HG03432 (cell line): Measurements from ENCODE around the gene PRRT4.

Source experiments
- ATAC-seq: cut with Tn5 transposase; IDR thresholded peaks from one replicate; pipeline ENCODE4 v1.9.1; 2021; ENCODE audit warnings: mild to moderate bottlenecking, moderate library complexity; ENCODE audit not compliant: unreplicated experiment

PRRT4 gene

GRCh38 chr7:128361411-128362379 lies at the start of gene PRRT4:
Gene PRRT4 (minus strand): TSS chr7:128361690.
- peak; percentile 62 for ATAC-seq

- ATAC-seq = no peak
Observed at GRCh38 chr7:128410451-128410753, 48.9 kb upstream of the PRRT4 start.

DNA sequence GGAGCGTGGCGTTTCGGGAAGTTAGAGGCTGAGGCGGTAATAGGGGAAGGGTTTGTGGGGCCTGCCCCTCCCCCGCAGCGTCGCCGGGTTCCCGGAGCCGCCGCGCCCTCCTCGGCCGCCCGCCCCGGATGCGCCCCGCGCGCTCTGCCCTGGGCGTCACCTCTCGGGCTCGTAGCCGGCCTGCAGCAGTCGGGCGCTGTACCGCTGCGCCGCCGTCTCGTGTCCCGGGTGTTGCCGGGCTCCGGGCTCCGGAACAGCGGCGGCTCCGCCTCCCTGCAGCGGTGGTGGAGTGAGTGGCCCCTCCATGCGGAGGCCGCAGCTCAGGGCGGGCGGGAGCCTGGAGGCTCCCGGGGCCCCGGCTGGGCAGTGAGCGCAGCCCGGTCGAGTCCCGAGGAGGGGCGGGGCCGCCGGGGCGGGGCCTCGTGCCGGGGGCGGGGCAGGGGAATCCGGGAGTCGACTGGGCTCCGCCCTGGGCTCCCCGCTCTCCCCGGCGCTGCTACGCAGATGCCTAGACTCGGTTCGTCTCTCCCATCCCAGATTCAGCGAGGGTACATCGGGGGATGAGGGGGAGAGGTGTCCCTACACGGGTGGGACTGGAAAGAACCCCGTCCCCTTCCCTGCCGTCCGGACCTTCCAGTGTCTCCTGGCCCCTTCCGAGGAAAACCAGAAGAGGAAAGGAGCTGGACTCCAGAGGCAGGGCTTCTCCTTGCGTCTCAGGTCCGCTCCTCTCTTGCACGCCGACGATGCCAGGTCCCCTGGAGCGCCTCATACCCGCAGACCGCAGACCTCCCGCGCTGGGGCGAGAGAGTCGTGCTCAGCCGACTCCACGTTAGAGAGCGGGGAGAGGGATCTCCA lies 48.3 kb upstream of the PRRT4 start, which contains the start of gene IMPDH1:
TSS of gene IMPDH1 (minus strand) at position 387 of the 855 bp plus-strand sequence. CDS start at position 306, 81 bp downstream.
- peak; percentile 86 for ATAC-seq

DNA sequence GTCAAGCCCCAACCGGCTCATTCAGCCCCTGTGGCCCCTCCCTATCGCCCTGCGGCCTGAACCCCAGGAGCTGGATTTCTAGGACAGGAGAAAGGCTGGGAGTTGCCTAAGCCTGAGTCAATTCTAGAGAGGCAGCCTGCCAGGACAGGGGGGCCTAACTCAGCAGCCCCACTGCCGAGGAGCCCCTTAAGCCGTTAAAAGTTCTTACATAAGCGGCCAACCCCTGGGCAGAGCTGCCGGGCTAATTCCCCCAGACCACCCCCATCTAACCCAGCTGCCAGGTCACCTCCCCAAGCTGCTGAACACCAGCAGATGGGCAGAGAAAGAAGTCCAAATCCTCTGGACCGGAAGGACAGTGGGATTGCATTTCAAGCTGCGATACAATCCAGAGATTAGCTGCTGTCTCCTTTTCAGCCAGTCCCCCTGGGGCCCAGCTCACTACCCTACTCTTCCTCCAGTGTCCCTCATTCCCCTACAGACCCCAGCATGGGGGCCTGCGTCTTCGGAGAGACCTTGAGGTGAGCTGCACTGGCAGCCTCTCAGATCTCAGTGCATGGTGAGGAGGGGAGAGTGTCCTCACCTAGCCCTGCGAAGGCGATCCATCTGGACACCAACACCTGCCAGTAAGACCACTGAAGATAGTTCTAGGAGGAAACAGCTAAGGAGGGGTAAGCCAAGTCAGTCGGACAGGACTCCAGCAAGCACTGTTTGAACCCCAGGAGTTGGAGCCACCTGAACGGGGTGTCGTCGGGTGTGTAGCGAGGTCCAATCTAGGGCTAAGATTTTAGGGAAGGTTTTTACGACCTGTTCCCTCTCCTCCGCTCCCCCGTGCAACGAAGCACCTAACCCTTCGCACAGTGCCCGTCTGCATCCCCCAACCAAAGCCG lies 47.5 kb upstream of the PRRT4 start:
- no peak for ATAC-seq

DNA sequence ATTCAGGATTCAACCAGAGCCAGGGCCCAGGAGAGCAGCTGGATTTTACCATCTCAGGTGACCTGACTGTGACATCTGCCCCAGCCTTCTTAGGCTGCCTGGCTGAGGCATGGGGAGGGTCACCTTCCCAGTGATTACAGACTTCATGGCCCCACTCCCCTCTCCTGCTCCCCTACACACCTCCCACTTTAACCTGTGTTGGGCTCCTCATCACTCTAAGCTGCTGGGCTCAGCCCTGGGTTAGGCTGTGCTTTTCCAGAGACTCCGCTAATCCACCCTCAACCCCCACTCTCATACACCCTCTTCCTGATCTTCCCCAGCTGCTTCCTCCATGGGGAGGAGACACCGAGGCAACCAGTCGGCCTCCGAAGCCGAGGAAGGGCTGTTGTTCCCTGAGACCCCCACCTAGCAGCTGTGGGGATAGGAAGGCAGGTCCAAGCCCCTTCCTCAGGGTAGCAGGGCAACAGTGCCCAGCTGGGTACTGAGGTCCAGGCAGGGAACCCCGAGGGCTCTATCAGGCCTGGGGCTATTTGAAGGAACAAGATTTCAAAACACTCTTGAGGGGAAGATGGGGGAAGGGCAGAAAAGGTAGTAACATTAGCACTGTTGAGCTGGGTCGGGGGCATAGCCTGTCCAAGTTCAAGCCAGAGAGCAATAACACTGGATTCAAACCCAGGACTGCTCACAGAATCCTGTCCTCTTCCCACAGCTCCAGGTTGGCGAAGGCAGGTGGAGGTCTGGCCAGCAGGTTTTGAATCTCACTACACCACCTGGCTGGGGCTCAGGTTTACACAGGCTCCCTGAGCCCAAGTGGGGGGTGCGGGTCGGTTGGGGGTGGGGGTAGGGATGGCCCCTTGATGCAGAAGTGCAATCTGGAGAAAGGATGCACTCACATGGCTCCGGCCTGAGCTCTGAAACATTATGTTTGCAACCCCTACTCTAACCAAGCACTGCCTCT lies 46.5 kb upstream of the PRRT4 start:
- no peak for ATAC-seq

DNA sequence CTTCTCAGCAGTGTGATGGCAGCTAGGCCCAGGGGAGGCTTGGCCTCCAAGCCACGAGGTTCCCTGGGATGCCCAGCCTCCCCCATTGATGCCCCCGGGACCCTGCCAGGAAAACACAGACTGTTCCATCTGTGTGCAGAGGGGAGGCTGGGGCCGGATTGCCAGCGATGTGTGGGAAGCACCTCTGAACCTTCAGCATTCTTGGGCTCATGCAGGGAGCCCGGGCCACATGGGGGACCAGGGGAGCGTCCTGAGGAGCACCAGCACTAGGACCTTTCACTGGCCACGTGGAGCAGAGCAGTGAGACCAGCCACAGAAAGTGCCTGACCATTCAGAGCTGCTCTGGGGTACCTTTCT lies 45.7 kb upstream of the PRRT4 start:
- no peak for ATAC-seq

DNA sequence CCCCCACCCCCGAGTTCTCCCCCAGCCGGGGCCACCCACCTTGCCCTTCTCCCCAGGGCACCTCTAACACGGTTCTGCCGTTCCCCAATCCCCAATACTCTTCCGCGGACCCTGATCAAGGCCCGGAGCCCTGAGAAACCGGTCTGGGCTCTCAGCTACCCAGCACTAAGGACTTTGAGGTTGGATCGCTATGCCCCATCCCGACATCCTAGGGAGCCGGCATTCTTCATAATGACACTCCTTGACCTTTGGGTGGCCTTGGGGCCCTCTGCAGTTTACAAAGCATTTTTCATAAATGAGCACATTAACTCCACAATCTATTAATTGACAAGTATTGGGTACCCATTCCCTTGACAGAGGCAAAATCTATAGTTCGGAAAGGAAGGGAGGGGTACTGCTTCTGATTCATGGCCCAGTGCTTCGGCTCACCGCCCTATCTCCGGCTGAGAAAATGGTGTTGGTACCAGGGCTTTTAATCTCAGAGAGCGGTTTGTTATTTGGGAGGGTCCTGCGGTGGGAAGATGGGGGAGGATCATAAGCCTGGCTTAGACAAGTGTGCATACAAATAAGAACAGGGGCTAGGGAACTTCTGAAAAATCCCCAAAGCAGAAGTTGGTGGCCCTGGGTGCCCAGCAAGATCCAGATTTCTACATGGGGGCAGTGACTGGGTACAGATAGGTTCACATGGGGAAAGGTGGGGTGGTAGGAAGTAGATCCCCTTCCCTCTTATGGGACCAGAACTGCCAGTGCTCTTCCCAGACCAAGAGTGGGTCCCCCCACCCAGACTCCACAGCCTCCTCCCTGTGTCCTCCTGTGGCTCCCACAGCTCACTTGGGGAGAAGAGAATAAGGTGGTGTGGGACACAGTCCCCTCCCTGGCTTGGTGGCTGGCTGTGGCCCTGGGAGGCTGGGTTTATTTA lies 45.1 kb upstream of the PRRT4 start:
- ATAC-seq = no peak

DNA sequence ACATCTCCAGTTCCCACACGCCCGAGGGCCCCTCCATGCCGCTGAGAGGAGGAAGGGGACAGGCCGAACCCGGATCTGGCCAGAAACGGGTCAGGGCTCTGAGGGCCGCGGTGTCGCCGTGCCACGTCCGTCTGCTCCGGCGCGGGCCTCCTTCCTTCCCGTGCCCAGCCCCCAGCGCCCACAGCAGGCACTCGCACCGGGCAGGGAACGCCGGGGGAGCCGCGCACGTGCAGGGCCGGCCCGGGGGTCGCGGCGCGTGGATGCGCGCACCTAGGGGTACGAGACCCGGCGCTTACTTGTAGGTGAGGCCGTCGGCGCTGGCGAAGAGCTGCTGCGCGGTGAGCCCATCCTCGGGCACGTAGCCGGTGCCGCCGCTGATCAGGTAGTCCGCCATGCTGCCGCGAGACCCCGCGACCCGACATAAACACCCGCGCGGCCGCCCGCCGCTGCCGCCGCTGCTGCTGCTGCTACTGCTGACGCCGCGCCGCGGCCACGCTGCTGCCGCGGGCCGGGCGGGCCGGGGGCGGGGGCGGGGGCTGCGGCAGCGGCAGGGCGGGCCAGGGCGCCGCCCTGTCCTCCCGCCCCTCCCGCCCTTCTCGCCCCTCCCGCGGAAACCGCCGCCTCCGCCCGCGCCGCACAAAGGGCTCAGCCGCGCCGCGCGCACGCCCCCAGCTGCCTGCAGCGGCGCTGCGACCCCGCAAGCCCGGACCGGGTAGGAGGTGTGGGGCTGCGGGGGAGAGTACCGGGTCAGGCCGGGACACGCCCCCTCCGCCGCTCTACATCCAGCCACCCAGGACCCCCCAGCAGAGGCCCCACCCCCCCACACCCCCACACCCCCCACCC lies 44.2 kb upstream of the PRRT4 start:
- ATAC-seq = peak; percentile 20

DNA sequence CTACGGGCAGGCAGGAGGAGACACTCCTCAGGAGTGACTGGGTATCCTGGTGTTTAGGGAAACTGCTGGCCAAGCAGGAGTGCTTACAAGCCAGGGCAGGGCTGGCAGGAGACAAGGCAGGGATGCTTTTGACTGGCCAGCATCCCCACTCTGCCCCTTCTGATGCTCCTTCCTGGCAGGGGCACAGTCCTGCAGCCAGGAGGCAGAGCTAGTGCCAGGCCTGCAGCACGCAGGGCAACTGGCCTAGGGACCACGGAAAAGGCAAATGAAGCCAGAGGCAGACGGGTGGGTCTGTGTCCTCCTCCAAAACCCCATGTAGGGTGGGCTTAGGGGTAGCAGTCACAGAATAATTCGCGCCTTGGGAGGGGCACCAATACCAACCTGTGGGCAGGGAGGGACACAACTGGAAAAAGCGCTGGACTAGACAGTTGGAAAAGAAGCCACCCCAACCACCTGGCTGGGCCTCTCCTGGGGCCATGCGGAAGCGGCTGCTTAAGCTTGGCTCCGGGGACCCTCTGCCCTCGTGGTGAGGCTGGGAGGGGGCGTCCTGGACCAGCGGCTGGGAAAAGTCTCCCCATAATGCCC lies 43.5 kb upstream of the PRRT4 start:
- ATAC-seq = no peak

- no peak for ATAC-seq
Observed at GRCh38 chr7:128404143-128404681, 42.7 kb upstream of the PRRT4 start.

DNA sequence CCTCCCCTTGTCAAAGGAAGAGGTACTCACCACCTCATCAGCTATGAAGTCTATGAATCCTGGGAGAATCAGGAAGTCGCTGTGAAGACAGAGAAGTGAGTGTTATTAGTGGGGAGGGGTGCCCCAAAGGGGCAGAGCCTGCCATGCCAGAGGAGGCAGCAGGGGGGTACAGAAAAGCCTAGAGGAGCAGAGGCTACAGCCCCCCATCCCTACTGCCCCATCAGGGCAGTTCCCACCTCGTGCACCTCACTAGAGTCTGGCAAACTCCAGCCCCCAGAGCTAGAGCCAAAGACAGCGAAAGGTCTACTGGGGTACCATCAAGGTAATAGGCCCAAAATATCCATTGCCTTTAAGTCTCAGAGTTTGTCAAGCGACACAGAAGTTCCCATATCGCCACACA lies 42.2 kb upstream of the PRRT4 start:
- no peak for ATAC-seq

DNA sequence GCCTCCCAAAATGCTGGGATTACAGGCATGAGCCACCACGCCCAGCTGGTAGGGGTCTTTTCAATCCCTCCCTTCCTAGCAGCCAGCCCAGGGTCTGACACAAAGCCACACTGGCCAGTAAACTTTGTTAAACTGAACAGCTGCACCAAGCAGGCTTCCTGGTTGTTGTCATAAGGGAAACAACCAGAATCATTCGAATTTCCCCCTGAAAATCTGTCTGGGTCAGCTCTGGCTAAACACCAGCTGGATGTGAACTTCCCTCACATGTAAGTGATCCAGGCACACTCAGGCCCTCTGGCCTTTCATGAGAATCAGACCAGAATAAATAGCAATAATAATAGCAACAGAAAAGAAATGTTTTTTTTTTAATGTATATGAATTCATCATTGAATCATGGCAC lies 40.9 kb upstream of the PRRT4 start:
- ATAC-seq = no peak

DNA sequence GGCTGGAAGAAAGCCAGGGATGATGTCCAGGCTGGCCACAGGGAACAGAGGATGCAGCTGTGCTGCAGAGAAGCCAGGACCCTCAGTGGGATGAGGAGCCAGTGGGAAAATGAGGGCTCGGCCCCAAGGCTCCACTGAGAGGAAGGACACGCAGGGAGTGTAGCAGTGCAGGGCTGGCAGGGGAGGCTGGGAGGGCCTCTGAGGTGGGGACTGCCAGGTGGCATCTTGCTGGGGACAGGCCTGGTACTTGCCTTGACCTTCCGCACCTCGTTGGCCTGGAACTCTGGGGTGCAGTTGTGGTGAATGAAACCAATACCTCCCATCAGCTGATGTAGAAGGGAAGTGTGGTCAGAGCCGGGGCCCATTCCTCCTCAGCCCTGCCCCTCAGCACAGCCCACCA lies 39.1 kb upstream of the PRRT4 start:
- no peak for ATAC-seq

GRCh38 chr7:128399991-128400390 lies 38.5 kb upstream of the PRRT4 start:
- ATAC-seq = no peak

DNA sequence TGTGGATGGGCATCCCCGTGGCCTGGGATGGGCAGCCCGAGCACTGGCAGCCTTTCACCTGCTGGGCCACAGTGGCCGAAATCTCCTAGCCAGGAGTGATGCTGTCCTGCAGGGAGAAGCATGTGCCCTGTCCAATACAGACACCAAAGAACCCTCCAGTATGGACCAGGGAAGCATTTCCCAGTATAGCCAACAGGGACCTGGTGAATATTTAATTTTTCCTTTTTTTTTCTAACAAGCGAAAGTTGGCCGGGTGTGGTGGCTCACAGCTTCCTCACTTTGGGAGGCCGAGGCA lies 37.3 kb upstream of the PRRT4 start:
- ATAC-seq = no peak

- no peak for ATAC-seq
Observed at GRCh38 chr7:128398016-128398840, 36.7 kb upstream of the PRRT4 start.

- ATAC-seq = no peak
Observed at GRCh38 chr7:128396357-128396756, 34.9 kb upstream of the PRRT4 start.
